Ectodermal cell (in vitro differentiated cells): Measurements from ENCODE around the gene SDK2.
A peak's percentile ranks its signal among the peaks of the same experiment; 100 is the strongest.

Experiments
- H3K27ac ChIP-seq: 2 replicates; pipeline ENCODE4 v1.7.0; 2013; ENCODE audit warnings: mild to moderate bottlenecking, low read depth, low read length; ENCODE audit not compliant: insufficient read depth, poor library complexity, severe bottlenecking
- H3K27me3 ChIP-seq: 2 replicates; pipeline ENCODE4 v1.7.0; 2013; ENCODE audit warnings: mild to moderate bottlenecking, low read length; ENCODE audit not compliant: insufficient read depth, control insufficient read depth, poor library complexity, severe bottlenecking
- H3K36me3 ChIP-seq: one replicate; pipeline ENCODE4 v1.7.0; 2013; ENCODE audit warnings: low read length; ENCODE audit not compliant: control insufficient read depth, insufficient read depth
- H3K4me1 ChIP-seq: one replicate; pipeline ENCODE4 v1.7.0; 2013; ENCODE audit warnings: low read length; ENCODE audit not compliant: control insufficient read depth, insufficient read depth
- H3K4me3 ChIP-seq: 2 replicates; pipeline ENCODE4 v1.7.0; 2013; ENCODE audit warnings: low read depth, low read length, control low read depth; ENCODE audit not compliant: insufficient read depth
- H3K9me3 ChIP-seq: 2 replicates; pipeline ENCODE4 v1.7.0; 2013; ENCODE audit warnings: mild to moderate bottlenecking, low read length, moderate library complexity; ENCODE audit not compliant: control insufficient read depth
- WGBS, 2 experiments: methylation state at CpG; one replicate each; pipeline ENCODE4 v1.1.7; 2013; ENCODE audit warnings: missing lambda C conversion rate in 2 of 2; 5-methylcytosine and 5-hydroxymethylcytosine counted together

The SDK2 gene

GRCh38 chr17:73582359-73582758, 61.9 kb downstream of the SDK2 start:
- peaks cover 24% of the 10 kb centered on the region for H3K4me1 ChIP-seq
- no peaks in the 10 kb centered on the region for H3K36me3 ChIP-seq
- no peaks in the 10 kb centered on the region for H3K9me3 ChIP-seq
- no peaks in the 10 kb centered on the region for H3K27me3 ChIP-seq
- WGBS, 2 experiments, result 84 to 88% methylated on average over 6 of the region's 6 CpGs
- H3K27ac ChIP-seq, result no peak overlapping the region
- no peak overlapping the region for H3K4me3 ChIP-seq

- 88 to 90% methylated on average over 7 of the region's 7 CpGs for WGBS, 2 experiments
- no peak overlapping the region for H3K4me3 ChIP-seq
- no peaks in the 10 kb centered on the region for H3K36me3 ChIP-seq
- peaks cover 18% of the 10 kb centered on the region for H3K4me1 ChIP-seq
- no peaks in the 10 kb centered on the region for H3K9me3 ChIP-seq
- H3K27ac ChIP-seq, result no peak overlapping the region
- no peaks in the 10 kb centered on the region for H3K27me3 ChIP-seq
Observed at GRCh38 chr17:73581379-73581778, 62.9 kb downstream of the SDK2 start.

- no peaks in the 10 kb centered on the region for H3K27me3 ChIP-seq
- peaks cover 15% of the 10 kb centered on the region for H3K4me1 ChIP-seq
- H3K36me3 ChIP-seq, result no peaks in the 10 kb centered on the region
- H3K27ac ChIP-seq, result no peak overlapping the region
- H3K9me3 ChIP-seq, result no peaks in the 10 kb centered on the region
- no peak overlapping the region for H3K4me3 ChIP-seq
- WGBS, 2 experiments, result 94 to 96% methylated on average over 12 of the region's 12 CpGs
Observed at GRCh38 chr17:73580073-73580710, 64.1 kb downstream of the SDK2 start.

GRCh38 chr17:73576556-73577098, 67.6 kb downstream of the SDK2 start:
- Histone ChIP-seq H3K27me3 (no peaks in the 10 kb centered on the region), H3K27ac (no peak overlapping the region), H3K4me3 (no peak overlapping the region), H3K36me3 (no peaks in the 10 kb centered on the region), H3K4me1 (peaks cover 25% of the 10 kb centered on the region), H3K9me3 (no peaks in the 10 kb centered on the region)
- 95 to 96% methylated on average over 6 of the region's 6 CpGs for WGBS, 2 experiments

- Histone ChIP-seq H3K27me3 (no peaks in the 10 kb centered on the region), H3K9me3 (no peaks in the 10 kb centered on the region), H3K36me3 (no peaks in the 10 kb centered on the region), H3K4me1 (peaks cover 35% of the 10 kb centered on the region), H3K27ac (no peak overlapping the region), H3K4me3 (no peak overlapping the region)
- 91 to 93% methylated on average over 15 of the region's 15 CpGs for WGBS, 2 experiments
Observed at GRCh38 chr17:73575470-73576221, 68.6 kb downstream of the SDK2 start.

GRCh38 chr17:73571511-73572130, 72.6 kb downstream of the SDK2 start:
- no peak overlapping the region for H3K27ac ChIP-seq

GRCh38 chr17:73569762-73570319, 74.4 kb downstream of the SDK2 start:
- Histone ChIP-seq H3K4me1 (peaks cover 61% of the 10 kb centered on the region), H3K9me3 (no peaks in the 10 kb centered on the region), H3K27ac (peak overlapping the region; percentile 33), H3K27me3 (no peaks in the 10 kb centered on the region), H3K4me3 (no peak overlapping the region), H3K36me3 (no peaks in the 10 kb centered on the region)
- WGBS, 2 experiments, result 82 to 84% methylated on average over 18 of the region's 18 CpGs

More at GRCh38 chr17:73571511-73572130, 72.6 kb downstream of the SDK2 start:
- Histone ChIP-seq H3K4me1 (peaks cover 67% of the 10 kb centered on the region), H3K4me3 (no peak overlapping the region), H3K27me3 (no peaks in the 10 kb centered on the region), H3K9me3 (no peaks in the 10 kb centered on the region), H3K36me3 (no peaks in the 10 kb centered on the region)
- WGBS, 2 experiments, result 83 to 86% methylated on average over 26 of the region's 26 CpGs

- H3K27ac ChIP-seq, result no peak overlapping the region
- no peaks in the 10 kb centered on the region for H3K27me3 ChIP-seq
- no peaks in the 10 kb centered on the region for H3K9me3 ChIP-seq
- H3K4me1 ChIP-seq, result peaks cover 60% of the 10 kb centered on the region
- WGBS, 2 experiments, result 90 to 94% methylated on average over 3 of the region's 3 CpGs
- no peak overlapping the region for H3K4me3 ChIP-seq
- no peaks in the 10 kb centered on the region for H3K36me3 ChIP-seq
Observed at GRCh38 chr17:73568934-73569333, 75.3 kb downstream of the SDK2 start.

GRCh38 chr17:73566905-73567782, 77.1 kb downstream of the SDK2 start:
- H3K4me3 ChIP-seq, result no peak overlapping the region
- peak overlapping the region; percentile 83 for H3K27ac ChIP-seq
- no peaks in the 10 kb centered on the region for H3K27me3 ChIP-seq
- WGBS, 2 experiments, result 27 to 29% methylated on average over 11 of the region's 11 CpGs
- H3K4me1 ChIP-seq, result peaks cover 60% of the 10 kb centered on the region
- H3K9me3 ChIP-seq, result no peaks in the 10 kb centered on the region
- H3K36me3 ChIP-seq, result no peaks in the 10 kb centered on the region
